Measurements from ENCODE around the gene PBX3. TPM values are rescaled to one million over a fixed set of nuclear protein-coding genes. Genes with fewer than 3 reads are reported as not detected.

Gene PBX3
- total RNA-seq, 4 donors from 2014 or later, result 25.7 to 71.5 (median 45.1) TPM

DNA sequence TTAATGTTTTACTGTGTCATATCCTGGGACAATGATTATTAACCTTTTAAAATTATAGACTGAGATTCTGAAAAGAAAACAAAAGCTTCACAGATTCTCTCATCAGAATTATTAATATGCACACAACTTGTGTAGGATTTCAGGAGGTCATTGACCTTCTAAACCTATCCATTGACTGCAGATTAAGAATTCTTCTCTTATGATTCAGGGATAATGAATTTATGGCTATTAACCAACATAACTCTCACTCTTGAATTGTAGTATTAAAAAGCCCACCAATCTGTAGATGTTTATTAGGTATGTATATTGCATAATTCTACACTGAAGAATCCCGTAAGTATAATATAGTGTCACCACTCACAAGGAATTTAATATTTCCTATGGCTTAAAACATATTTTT lies 179.8 kb downstream of the PBX3 start:
- no peak for TF ChIP-seq POLR2A (IDR thresholded peaks at IDR 0.05)
- TF ChIP-seq, protein P1, sequence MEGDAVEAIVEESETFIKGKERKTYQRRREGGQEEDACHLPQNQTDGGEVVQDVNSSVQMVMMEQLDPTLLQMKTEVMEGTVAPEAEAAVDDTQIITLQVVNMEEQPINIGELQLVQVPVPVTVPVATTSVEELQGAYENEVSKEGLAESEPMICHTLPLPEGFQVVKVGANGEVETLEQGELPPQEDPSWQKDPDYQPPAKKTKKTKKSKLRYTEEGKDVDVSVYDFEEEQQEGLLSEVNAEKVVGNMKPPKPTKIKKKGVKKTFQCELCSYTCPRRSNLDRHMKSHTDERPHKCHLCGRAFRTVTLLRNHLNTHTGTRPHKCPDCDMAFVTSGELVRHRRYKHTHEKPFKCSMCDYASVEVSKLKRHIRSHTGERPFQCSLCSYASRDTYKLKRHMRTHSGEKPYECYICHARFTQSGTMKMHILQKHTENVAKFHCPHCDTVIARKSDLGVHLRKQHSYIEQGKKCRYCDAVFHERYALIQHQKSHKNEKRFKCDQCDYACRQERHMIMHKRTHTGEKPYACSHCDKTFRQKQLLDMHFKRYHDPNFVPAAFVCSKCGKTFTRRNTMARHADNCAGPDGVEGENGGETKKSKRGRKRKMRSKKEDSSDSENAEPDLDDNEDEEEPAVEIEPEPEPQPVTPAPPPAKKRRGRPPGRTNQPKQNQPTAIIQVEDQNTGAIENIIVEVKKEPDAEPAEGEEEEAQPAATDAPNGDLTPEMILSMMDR (IDR thresholded peaks at IDR 0.05), result no peak
- 98% methylated on average over 1 of the region's 1 CpG for WGBS
- H3K27me3 ChIP-seq, result no peaks in the 10 kb centered on the region

DNA sequence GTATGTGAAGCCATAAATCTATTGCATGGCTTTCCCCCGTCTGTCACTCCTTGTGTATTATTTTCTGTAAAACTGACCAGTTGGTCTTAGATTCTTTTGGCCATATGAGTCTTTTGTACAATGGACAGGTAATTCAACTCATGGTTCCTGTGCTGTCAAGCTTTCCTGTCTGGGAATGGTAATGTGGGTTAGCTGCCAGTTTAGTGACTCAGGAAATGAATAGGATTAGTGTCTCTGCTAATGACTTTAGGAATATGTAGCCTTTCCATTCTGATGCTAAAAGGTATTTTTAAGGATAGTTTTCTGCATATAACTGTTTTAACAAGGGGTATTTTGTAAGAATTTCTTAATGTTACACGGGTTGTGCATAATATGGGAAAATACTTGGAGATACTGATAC lies 182.7 kb downstream of the PBX3 start:
- Histone ChIP-seq H3K27ac (no peak overlapping the region), H3K4me1 (peaks cover 7% of the 10 kb centered on the region), H3K9me3 (no peaks in the 10 kb centered on the region), H3K36me3 (no peaks in the 10 kb centered on the region), H3K27me3 (no peaks in the 10 kb centered on the region), H3K4me3 (no peak overlapping the region)
- DNase-seq (ENCODE audit: low spot score in 2 of 2), result no peak
- WGBS, result 80% methylated on average over 2 of the region's 2 CpGs
- TF ChIP-seq, protein P1 (IDR thresholded peaks at IDR 0.05), result no peak
- TF ChIP-seq POLR2A (IDR thresholded peaks at IDR 0.05), result no peak
- no peak for TF ChIP-seq POLR2AphosphoS5 (IDR thresholded peaks at IDR 0.05)

More for the DNA sequence above, 179.8 kb downstream of the PBX3 start:
- H3K27ac ChIP-seq, result no peak overlapping the region
- H3K4me3 ChIP-seq, result no peak overlapping the region
- no peak for DNase-seq (ENCODE audit: low spot score in 2 of 2)
- no peaks in the 10 kb centered on the region for H3K36me3 ChIP-seq
- no peaks in the 10 kb centered on the region for H3K9me3 ChIP-seq
- H3K4me1 ChIP-seq, result no peaks in the 10 kb centered on the region

DNA sequence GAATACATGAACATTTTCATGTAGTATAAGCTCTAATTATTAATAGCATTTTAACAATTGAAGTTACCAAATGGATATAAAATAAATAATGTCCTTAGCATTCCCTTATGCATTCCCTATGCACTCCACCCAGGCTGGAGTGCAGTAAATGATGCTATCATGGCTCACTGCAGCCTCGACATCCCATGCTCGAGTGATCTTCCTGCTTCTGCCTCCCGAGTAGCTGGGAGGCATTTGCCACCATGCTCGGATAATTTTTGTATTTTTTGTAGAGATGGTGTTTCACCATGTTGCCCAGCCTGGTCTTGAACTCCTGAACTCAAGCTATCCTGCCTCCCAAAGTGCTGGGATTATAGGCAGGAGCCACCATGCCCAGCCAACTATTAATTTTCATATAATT lies 184.0 kb downstream of the PBX3 start:
- Histone ChIP-seq H3K27me3 (no peaks in the 10 kb centered on the region), H3K4me1 (peaks cover 7% of the 10 kb centered on the region), H3K4me3 (no peak overlapping the region), H3K9me3 (no peaks in the 10 kb centered on the region), H3K36me3 (peaks cover 6% of the 10 kb centered on the region), H3K27ac (no peak overlapping the region)
- DNase-seq (ENCODE audit: low spot score in 2 of 2), result no peak
- 79% methylated on average over 4 of the region's 4 CpGs for WGBS
- TF ChIP-seq POLR2AphosphoS5 (IDR thresholded peaks at IDR 0.05), result no peak
- TF ChIP-seq POLR2A (IDR thresholded peaks at IDR 0.05), result no peak
- no peak for TF ChIP-seq EP300 (IDR thresholded peaks at IDR 0.05)
- TF ChIP-seq, protein P1 (IDR thresholded peaks at IDR 0.05), result no peak

DNA sequence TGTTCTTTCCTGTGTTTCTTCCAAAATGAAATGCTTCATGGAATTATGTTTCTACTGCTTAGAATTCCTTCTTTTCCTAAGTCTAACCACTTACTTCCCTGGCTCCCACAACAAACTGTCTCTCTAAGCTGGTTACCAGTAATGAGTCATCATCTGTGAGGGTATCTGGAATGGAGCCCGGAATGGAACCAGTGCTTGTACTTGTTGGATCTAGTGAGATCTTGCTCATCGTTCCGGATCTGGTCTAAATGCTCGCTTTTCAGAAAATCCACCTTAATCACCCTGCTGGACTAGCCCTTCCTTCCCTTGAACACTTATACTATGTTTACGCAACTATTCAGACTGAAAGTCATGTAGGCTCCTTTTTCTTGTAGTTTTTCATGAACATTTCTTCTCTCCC lies 184.8 kb downstream of the PBX3 start:
- Histone ChIP-seq H3K4me1 (peaks cover 7% of the 10 kb centered on the region), H3K27me3 (no peaks in the 10 kb centered on the region), H3K36me3 (peaks cover 6% of the 10 kb centered on the region), H3K27ac (no peak overlapping the region), H3K4me3 (no peak overlapping the region), H3K9me3 (no peaks in the 10 kb centered on the region)
- 39% methylated on average over 5 of the region's 5 CpGs for WGBS
- DNase-seq (ENCODE audit: low spot score in 2 of 2), result no peak
- TF ChIP-seq EP300 (IDR thresholded peaks at IDR 0.05) (no peak), POLR2A (IDR thresholded peaks at IDR 0.05) (no peak), POLR2AphosphoS5 (IDR thresholded peaks at IDR 0.05) (no peak)

DNA sequence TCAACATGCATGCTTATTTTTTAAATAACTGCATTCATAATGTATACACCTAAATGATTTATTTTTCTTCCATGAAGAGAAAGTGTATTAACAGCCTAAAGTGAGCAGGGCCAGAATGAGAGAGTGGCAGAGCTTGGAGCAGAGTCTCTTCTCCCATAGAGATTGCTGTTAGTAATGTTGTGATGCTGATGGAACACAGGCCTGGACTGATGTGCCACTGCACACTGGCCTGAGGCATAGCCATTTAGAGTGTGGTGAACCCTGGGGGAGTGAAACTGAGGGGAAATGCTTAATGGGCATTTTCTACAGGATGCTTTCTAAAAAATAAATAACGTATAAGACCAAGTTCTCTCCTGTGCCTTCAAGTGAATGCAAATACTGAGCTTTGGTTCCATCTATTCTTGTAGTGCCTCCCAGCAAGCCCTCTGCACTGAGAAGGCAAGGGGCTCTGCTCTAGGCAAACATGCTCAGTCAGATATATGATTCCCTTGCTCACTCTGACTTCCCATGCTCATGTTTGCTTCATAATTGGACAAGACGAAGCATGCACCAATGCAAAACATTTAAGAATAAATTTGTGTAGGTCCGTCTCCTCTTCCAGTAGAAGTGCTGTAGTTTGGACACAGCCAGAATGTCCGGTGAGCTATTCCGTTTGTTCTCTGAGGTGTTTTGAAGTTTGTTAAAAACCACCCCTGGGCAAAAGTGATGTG lies 185.7 kb downstream of the PBX3 start:
- WGBS, result 80% methylated on average over 5 of the region's 5 CpGs
- H3K36me3 ChIP-seq, result peaks cover 6% of the 10 kb centered on the region
- no peaks in the 10 kb centered on the region for H3K27me3 ChIP-seq
- H3K4me1 ChIP-seq, result peaks cover 7% of the 10 kb centered on the region
- H3K9me3 ChIP-seq, result no peaks in the 10 kb centered on the region
- DNase-seq (ENCODE audit: low spot score in 2 of 2), result no peak
- no peak overlapping the region for H3K27ac ChIP-seq
- H3K4me3 ChIP-seq, result no peak overlapping the region
- TF ChIP-seq POLR2A (IDR thresholded peaks at IDR 0.05), result no peak
- TF ChIP-seq POLR2AphosphoS5 (IDR thresholded peaks at IDR 0.05), result no peak
- no peak for TF ChIP-seq EP300 (IDR thresholded peaks at IDR 0.05)
- TF ChIP-seq, protein P1 (IDR thresholded peaks at IDR 0.05), result no peak

DNA sequence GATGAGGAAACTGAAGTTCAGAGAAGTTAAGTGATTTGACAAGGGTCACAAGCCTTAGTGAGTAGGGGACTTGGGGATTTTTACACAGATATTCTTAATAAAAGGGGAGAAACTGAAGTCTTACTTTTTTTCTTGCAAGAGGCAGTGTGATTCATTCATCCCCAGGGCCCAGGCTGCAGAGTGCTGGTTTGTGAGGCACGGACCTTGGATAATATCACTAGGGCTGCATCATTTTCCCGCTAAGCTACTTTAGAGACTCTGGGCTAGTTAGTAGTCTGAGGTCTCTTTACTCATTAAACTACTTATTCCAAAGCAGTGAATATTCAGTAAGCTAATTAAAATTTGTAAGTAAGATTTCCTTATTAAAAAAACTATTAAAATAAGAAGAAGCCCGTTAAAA lies 195.0 kb downstream of the PBX3 start:
- H3K4me3 ChIP-seq, result no peak overlapping the region
- no peak overlapping the region for H3K27ac ChIP-seq
- DNase-seq (ENCODE audit: low spot score in 2 of 2), result no peak
- no peaks in the 10 kb centered on the region for H3K36me3 ChIP-seq
- H3K4me1 ChIP-seq, result no peaks in the 10 kb centered on the region
- no peaks in the 10 kb centered on the region for H3K9me3 ChIP-seq
- 79% methylated on average over 3 of the region's 3 CpGs for WGBS
- H3K27me3 ChIP-seq, result no peaks in the 10 kb centered on the region
- TF ChIP-seq POLR2A (IDR thresholded peaks at IDR 0.05), result no peak
- TF ChIP-seq EP300 (IDR thresholded peaks at IDR 0.05), result no peak
- TF ChIP-seq, protein P1 (IDR thresholded peaks at IDR 0.05), result no peak
- no peak for TF ChIP-seq POLR2AphosphoS5 (IDR thresholded peaks at IDR 0.05)

Data from suprapubic skin (tissue), 4 donors.